NCI-H446 treated with DMSO at 0.1 percent for 48 hours (cell line): Measurements from ENCODE around the gene CERCAM.
"Not testable (repeated sequence)": the region's sequence is repeated elsewhere in the genome, so short reads cannot be mapped to it uniquely, and the experiment has no call there.

Experiments used
- DNase-seq: peaks from one replicate; lab custom pipeline; 2025; lab: John Stamatoyannopoulos, UW

The CERCAM gene

DNA sequence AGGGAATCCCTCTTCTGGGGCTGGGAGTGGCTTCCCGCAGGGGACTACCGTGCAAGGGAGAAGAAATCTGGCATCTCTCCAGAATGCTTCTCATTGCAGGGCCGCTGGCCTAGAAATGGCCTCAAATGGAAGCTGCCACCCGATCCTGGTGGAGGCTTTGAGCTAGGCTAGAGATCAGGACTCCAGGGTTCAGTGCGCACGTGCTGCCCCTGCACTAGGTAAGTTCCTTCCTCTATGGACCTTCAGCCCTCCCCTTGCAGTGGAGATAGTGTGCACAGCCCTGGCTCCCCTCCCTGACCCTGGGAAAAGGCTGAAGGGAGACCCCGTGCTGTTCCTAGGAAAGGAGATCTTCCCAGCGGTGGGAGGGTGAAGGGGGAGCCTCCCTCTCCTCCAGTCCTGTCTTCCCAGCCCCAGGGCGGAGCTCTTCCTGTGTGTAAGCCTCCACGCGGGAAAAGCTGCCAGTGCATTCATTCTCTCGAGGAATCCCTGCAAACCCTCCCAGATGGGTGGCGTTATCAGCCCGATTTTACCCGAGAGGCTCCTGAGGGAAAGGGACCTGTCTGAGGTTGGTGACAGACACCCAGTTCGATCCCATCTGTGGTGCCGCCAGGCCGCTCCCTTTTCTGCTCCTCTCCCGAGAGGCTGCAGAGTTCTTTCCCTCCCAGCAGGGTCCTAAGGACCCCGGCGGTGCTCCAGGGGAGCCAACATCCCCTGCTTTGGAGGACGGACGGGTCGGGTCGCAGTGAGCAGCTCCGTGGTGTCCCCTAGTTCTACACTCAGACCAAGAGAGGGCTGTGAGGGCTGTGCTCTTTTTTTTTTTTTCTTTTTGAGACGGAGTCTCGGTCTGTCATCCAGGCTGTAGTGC, 1.4 kb upstream of the CERCAM start:
- DNase-seq: no peak

DNA sequence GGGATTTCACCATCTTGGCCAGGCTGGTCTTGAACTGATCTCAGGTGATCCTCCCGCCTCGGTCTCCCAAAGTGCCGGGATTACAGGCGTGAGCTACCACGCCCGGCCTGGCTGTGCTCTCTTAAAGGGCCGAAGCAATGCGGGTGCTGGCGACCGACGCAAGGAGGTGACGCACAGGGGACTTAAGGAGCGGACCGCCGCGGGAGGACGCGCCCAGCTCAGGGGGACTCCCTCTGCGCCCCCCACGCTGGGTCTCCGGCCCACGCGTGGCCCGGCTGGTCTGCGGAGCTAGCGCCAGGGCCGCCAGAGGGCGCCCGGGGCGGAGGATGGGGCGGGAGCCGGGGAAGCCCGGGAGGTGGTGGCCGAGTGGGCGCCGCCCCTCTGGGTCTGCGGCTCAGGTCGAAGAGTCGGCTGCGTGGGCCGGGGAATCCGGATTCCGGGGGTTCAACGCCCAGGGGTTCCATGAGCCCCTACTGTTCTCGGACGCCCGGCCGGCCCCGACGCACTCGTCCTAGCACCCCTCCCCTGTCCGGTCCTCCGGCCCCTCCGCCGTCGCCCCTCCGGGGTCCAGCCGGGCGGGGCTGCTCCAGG, 502 bp upstream of the CERCAM start:
- DNase-seq: no peak

DNA sequence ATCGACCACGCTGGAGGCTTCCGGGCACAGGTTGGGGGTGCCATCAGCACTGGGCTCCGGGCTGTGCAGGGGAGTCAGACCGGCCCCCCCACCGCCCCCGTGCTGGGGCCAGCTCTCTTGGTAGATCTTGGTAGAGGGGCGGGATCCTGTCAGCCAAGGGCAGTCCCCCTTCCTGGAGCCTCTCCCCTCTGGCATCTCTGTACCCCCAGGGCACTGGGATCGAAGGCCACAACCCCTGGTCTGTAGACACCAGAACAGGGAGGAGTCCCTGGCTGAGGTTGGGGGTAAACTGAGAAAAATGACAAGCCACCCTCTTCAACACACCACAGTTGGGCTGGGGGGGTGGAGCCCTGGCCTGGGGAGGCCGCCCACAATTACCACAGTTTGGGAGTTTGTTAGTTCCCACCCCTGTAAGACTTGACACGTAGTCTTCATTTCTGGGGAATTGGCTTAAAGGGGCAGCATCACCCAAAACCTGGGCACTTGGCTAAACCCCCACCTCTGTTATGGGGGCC, 882 bp downstream of the CERCAM start:
- DNase-seq: no peak

DNA sequence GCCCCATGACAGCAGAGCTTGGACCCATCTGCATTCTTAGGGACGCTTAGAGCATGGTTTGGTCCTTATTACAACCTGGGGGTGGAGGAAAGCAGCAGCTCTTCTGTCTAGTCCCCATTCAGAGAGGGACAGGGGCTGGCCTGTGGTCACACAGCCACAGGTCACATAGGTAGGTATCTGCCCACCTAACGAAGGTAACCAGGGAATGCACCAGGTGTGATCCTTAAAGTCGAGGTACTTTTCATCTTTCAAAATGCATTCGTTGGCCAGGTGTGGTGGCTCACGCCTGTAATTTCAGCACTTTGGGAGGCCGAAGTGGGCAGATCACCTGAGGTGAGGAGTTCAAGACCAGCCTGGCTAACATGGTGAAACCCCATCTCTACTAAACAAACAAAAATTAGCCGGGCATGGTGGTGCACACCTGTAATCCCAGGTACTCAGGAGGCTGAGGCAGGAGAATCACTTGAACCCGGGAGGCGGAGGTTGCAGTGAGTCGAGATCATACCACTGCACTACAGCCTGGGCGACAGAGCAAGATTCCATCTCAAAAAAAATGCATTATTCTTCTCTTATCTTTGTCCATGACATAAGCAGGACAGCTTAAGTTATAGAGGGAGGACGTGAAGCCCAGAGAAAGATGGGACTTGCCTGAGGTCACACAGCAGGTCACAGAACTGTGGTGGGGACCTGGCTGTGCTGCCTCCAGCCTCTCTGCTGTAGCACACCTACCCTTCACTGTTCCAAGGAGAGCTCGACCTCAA, 1.5 kb downstream of the CERCAM start:
- not testable (repeated sequence) for DNase-seq

DNA sequence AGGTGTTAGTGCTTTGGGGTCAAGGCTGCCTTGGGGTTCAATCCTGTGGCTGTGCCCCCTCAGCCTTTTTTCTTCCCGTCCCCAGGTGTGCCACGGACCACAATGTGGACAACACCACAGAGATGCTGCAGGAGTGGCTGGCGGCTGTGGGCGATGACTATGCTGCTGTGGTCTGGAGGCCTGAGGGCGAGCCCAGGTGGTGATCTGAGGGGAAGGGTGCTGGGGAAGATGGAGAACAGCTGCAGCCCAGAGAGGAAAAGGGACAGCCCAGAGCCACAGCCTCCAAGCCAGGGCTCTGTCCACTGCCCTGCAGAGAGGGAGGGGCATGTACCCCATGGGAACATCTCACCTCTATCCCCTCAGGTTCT, 2.1 kb downstream of the CERCAM start:
- DNase-seq: no peak

DNA sequence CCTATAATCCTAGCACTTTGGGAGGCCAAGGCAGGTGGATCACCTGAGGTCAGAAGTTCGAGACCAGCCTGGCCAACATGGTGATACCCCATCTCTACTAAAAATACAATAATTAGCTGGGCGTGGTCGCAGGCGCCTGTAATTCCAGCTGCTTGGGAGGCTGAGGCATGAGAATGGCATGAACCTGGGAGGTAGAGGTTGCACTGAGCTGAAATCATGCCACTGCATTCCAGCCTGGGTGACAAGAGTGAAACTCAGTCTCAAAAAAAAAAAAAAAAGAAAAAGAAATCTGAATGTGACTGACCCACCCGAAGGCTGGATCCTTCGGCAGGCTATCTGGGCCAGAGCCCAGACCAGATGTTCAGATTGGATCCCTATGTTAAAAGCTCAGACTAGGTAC, 2.7 kb downstream of the CERCAM start:
- not testable (repeated sequence) for DNase-seq

DNA sequence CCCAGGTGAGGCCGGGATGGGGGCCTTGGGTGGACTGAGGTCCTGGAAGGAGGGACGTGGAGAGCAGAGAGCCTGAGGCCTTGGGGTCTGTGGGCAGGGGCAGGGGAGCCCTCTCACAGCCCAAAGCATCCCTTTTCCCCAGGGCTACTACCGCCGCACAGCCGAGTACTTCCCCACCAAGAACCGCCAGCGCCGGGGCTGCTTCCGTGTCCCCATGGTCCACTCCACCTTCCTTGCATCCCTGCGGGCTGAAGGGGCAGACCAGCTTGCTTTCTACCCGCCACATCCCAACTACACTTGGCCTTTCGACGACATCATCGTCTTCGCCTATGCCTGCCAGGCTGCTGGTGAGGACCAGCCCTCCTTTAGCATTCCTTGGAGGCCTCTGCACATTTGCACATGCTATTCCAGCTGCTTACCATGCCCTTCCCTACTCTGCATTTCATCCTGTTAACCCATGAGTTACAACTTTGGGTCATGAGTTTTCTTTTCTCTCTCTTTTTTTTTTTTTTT, 3.7 kb downstream of the CERCAM start:
- DNase-seq: no peak

DNA sequence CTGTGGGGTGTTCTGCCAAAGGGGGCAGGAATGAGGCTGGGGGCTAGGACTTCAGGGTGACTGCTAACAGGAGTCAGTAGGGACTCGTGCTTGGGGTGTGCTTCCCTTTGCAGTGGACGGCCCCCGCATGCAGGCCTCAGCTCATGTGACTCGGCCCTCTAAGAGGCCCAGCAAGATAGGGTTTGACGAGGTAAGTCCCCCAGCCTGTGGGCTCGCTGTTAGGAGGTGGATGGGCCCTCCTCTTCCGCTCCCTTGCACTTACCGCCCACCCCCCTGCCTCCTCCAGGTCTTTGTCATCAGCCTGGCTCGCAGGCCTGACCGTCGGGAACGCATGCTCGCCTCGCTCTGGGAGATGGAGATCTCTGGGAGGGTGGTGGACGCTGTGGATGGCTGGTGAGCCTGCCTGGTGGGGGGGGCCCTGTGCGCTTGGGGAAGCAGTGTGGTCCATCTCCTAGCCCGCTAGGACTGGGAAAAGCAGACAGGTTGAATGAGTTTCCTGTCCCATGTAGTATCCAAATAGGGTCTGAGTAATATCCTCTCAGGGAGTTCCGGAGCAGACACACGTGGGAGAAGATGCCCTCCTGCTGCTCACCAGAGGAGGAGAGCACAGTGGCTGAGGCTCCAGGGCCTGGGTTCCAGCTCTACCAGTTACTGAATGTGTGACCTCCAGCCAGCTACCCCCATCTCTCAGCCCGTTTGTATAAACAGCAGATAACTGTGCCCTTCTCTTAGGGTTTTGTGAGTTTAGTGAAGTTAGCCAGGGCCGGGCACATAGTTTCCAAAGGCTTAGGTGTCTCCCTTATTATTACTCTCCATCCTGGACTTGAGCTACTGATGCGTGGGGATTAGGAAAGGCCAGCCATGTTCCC, 8.2 kb downstream of the CERCAM start:
- DNase-seq: no peak

DNA sequence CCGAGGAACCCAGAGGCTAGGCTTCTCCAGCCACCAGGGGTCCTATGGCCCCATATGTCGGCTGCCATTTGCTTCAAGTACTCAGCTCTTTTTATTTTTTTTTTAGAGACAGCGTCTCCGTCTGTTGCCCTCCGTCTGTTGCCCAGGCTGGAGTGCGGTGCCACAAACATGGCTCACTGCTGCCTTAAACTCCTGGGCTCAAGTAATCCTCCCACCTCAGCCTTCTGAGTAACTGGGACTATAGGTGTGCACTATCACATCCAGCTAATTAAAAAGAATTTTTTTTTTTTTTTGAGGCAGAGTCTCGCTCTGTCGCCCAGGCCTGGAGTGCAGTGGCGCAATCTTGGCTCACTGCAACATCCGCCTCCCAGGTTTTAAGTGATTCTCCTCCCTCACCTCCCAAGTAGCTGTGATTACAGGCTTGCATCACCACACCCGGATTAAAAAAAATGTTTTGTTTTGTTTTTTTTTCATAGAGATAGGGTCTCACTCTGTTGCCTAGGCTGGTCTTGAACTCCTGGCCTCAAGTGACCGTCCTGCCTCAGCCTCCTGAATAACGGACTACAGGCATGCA, 8.9 kb downstream of the CERCAM start:
- DNase-seq: no peak

DNA sequence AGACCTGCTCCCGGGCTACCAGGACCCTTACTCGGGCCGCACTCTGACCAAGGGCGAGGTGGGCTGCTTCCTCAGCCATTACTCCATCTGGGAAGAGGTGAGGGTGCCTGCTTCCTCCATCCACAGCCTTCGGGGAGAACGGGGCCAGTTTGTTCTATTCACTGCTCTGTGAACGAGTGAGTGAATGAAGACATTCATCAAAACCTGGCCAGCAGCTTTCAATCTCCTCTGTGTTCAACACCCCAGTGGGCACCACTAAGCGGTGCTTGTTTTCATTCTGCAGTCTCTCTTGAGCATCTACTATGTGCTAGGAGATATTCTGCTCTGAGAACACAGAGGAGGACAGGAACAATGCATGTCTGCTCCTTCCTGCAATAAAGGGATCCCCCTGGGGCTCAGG, 10.6 kb downstream of the CERCAM start:
- no peak for DNase-seq

DNA sequence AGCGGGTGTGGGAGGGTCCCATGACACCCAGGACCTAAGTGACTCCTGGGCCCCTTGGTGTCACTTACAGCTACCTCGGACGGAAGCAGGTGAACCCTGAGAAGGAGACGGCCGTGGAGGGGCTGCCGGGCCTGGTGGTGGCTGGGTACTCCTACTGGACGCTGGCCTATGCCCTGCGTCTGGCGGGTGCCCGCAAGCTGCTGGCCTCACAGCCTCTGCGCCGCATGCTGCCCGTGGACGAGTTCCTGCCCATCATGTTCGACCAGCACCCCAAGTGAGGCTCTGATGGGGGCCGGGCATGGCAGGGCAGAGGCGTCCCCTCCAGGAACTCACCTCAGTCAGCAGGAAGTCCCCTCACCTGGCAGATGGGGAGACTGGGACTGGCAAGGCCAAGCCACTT, 13.7 kb downstream of the CERCAM start:
- DNase-seq: no peak

DNA sequence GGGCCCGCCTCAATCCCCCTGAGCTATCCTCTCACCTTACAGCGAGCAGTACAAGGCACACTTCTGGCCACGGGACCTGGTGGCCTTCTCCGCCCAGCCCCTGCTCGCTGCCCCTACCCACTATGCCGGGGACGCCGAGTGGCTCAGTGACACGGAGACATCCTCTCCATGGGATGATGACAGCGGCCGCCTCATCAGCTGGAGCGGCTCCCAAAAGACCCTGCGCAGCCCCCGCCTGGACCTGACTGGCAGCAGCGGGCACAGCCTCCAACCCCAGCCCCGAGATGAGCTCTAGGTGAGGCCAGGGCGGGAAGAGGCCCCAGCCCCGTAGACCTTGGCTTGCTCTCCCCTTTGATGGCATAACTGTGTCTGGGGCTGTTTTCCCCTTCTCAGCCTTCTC, 15.0 kb downstream of the CERCAM start:
- DNase-seq: no peak

DNA sequence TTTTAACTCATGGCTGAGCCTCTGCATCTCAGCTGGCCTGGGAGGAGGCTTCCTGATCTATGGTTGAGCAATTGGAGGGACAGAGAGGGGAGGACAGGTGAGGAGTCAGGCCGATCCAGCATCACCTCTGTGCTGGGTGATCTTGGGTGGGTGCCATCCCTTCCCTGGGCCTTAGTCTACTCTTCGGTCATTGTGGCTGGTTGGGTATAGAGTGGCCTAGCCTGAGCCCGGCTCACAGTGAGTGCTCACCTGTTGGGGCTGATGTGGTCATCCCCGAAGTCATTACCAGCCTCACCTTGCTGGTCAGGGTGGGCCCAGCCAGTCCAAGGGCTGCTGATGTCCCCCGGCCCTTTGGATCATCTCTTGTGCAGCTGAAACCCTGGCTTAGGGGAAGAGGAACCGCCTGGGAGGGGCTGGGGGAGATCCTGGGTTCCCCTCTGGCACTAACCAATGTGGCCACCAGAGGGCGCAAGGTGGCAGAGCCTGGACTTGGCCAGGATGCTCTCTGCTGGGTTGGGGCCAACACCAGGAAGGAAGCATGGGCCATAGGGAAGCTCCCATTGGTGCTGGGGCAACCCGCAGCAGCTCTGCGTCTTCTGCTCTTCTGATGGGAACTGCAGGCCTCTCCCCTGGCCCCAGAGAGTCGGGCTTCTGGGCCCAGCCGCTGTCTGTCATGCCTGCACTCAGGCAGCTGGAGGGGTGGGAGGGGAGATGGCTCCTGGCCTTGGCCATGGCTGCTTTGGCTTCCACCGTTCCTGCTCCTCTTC, 17.9 kb downstream of the CERCAM start:
- DNase-seq: peak; percentile 45

DNA sequence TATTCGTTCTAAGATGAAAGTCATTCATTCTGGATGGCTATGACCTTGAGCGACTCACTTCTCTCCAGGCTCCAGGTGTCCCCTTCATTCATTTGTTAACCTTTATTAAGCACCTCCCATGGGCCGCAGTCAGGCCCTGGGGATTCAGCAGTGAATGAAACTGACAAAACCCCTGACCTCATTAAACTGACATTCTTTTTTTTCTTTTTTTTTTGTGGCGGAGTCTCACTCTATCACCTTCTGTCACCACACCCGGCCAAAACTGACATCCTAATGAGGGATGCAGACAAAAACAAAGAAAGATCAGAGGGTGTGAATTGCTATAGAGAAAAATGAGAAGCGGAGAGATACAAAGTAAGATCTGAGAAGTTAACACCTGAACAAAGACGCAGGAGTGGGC, 18.6 kb downstream of the CERCAM start:
- no peak for DNase-seq

DNA sequence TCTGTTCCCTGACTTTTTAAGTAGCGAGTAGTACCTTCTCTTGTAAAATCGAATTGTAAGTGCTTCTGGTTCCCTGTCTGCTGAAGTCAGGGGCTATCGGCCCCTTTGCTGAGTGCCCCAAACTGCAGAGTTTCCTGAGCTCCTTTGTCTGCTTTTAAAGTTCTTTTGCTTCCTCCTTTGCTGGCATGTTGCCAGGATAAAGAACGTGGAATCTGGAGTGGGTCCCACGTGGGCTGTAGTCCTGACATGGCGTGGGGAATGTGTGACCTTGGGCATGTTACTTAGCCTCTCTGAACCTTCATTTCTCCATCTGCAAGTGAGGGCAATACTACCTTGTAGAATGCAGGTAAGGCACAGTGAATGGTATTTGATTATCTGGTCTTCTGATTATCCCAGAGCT, 21.5 kb downstream of the CERCAM start:
- DNase-seq: no peak

DNA sequence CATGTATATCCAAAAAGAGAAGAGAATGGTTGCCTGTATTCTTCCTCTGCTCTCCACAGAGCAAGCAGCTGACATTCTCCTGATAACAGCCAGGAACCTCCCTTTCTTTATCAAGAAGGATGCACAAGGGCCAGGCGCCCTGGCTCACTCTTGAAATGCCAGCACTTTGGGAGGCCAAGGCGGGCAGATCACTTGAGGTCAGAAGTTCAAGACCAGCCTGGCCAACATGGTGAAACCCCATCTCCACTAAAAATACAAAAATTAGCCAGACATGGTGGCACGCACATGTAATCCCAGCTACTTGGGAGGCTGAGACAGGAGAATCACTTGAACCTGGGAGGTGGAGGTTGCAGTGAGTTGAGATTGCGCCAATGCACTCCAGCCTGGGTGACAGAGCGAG, 25.8 kb downstream of the CERCAM start:
- DNase-seq: not testable (repeated sequence)

DNA sequence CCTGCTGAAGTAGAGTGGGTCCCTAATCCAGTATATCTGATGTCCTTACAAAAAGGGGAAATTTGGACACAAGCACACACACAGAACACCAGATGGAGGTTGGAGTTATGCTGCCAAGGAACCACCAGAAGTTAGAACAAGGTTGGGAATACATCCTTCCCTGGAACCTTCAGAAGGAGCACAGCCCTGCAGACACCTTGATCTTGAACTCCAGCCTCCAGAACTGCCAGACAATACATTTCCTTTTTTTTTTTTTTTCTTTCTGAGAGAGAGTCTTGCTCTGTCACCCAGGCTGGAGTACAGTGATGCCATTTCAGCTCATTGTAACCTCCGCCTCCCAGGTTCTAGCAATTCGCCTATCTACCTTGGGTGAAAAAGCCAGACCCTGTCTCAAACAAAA, 28.1 kb downstream of the CERCAM start:
- no peak for DNase-seq

DNA sequence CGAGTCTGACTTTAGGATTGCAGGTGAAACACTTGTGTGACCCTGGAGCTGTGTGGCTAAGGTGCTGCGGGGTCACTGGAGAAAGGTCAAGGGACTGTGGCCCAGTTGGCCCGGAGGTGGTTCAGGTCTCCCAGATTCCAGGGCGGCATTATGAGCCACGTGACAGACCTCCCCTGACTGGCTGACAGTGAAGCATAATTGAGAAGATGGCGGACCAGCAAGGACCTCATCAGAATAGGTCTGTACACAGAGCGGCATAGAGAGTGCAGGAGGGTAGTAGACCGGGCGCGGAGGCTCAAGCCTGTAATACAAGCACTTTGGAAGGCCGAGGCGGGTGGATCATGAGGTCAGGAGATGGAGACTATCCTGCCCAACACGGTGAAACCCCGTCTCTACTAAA, 34.3 kb downstream of the CERCAM start:
- DNase-seq: no peak

DNA sequence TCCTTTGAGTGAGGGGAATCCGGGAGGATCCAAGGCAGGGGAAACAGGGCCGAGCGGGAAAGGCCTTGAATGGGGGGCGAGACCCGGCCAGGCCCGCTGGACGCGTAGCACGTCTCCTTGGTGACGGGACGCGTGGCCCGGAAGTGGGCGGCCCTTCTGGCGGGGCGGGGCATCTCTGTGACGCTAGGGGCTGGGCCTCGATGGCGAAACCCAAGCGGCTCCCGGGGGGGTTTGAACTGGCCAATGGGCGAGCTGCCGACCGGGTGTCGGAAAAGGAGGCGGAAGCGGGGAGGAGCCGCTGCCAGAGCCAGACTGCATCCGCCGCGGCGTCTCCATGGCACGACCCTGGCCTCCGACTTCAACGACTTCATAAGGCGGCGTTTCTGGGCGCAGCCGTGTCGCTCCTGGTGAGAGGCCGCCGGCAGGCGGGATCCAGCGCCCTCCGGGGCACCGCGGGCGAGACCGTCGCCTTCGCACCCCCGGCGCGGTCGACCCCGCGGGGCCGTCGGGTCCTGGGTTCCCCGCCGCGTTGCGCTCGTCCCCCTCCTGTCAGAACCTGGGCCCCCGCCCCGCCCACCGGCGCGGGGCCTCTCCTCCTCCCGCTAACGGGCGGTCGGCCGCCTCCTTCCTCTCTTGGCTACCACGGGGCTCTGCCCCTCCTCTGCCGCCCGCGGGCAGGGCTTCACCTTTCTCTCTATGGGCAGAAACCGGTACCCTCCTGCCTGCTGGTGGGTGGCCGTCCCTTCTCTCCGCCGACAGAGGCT, 35.4 kb downstream of the CERCAM start, which contains the start of gene ODF2:
Gene ODF2, plus strand, starts transcription at position 158 of the 764 bp plus-strand sequence. Its CDS starts 86 bp downstream, at position 244.
- peak; percentile 77 for DNase-seq
